Peyer's patch (tissue), 4 donors: Measurements from ENCODE around the gene ZBTB47.

ENCODE experiments used
- POLR2A ChIP-seq, 2 donors: fragments of 450-650 bp; IDR thresholded peaks; one replicate each; pipeline ENCODE4 v1.5.1; 2017; ENCODE audit warnings: antibody characterized with exemption in 2 of 2, mild to moderate bottlenecking in 2 of 2, moderate library complexity in 2 of 2
- TF ChIP-seq, protein P1 (sequence below), 6 experiments: fragments of 450-650 bp in 4 of 6; fragments of 200-600 bp in 2 of 6; sonication (generic) in 1 of 6; IDR thresholded peaks; one replicate each; pipeline ENCODE4 v1.5.1; 2017 to 2019; ENCODE audit warnings: antibody characterized with exemption in 6 of 6, mild to moderate bottlenecking in 3 of 6, moderate library complexity in 1 of 6

GRCh38 chr3:42652251-42652610 is 1.3 kb upstream of the ZBTB47 start:
- TF ChIP-seq, protein P1, sequence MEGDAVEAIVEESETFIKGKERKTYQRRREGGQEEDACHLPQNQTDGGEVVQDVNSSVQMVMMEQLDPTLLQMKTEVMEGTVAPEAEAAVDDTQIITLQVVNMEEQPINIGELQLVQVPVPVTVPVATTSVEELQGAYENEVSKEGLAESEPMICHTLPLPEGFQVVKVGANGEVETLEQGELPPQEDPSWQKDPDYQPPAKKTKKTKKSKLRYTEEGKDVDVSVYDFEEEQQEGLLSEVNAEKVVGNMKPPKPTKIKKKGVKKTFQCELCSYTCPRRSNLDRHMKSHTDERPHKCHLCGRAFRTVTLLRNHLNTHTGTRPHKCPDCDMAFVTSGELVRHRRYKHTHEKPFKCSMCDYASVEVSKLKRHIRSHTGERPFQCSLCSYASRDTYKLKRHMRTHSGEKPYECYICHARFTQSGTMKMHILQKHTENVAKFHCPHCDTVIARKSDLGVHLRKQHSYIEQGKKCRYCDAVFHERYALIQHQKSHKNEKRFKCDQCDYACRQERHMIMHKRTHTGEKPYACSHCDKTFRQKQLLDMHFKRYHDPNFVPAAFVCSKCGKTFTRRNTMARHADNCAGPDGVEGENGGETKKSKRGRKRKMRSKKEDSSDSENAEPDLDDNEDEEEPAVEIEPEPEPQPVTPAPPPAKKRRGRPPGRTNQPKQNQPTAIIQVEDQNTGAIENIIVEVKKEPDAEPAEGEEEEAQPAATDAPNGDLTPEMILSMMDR (IDR thresholded peaks at IDR 0.05), result no peak
- no peak for TF ChIP-seq POLR2A (IDR thresholded peaks at IDR 0.05)
